Testis (tissue), 2 donors: Measurements from ENCODE around the gene TYW1.
"Not testable (repeated sequence)": the region's sequence is repeated elsewhere in the genome, so short reads cannot be mapped to it uniquely, and the experiment has no call there.

Source experiments
- CTCF ChIP-seq, 3 experiments: fragments of 450-650 bp in 2 of 3; fragments of 200-600 bp in 1 of 3; sonication (generic) in 1 of 3; IDR thresholded peaks; one replicate each; pipeline ENCODE4 v1.5.1; 2016 to 2019; ENCODE audit warnings: antibody characterized with exemption in 3 of 3, mild to moderate bottlenecking in 2 of 3, moderate library complexity in 1 of 3
- POLR2A ChIP-seq: fragments of 450-650 bp; IDR thresholded peaks from one replicate; pipeline ENCODE4 v1.6.1; 2017; ENCODE audit warnings: antibody characterized with exemption, mild to moderate bottlenecking, moderate library complexity

DNA sequence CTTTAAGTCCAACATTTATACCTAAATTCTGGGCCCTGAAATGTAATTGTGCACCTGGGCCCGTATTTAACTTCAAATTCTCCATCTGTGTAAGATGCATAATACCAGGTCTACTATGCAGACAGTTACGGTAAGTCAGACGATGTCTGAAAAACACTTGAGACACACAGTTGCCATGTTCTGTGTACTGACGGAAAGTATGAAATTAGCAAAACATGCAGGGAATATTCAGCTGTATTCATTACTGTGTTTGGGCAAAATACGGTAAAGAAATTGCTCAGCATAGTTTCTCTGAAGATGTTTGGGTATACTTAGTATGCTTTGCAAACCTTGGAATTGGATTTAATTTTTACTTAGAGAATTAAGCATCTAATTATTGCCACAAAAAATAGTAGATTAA is 18.3 kb upstream of the TYW1 start:
- not testable (repeated sequence) for TF ChIP-seq POLR2A; CTCF (IDR thresholded peaks at IDR 0.05)
